Esophagus muscularis mucosa (tissue), 4 donors: ENCODE data around the gene ABCC5.

Experiments used
- EP300 ChIP-seq: sonication (generic); formaldehyde crosslinking; IDR thresholded peaks from one replicate; pipeline ENCODE4 v1.6.1; 2017; ENCODE audit warnings: antibody characterized with exemption
- POLR2A ChIP-seq: fragments of 450-650 bp; IDR thresholded peaks from one replicate; pipeline ENCODE4 v1.6.1; 2017; ENCODE audit warnings: antibody characterized with exemption, moderate library complexity, mild to moderate bottlenecking, low read depth
- POLR2AphosphoS5 ChIP-seq, 2 donors: sonication (generic); formaldehyde crosslinking; IDR thresholded peaks; one replicate each; pipeline ENCODE4 v1.6.1; 2017; ENCODE audit warnings: antibody characterized with exemption in 2 of 2
- TF ChIP-seq, protein P1 (sequence below), 3 experiments: fragments of 200-600 bp in 2 of 3; fragments of 450-650 bp in 1 of 3; sonication (generic) in 2 of 3; IDR thresholded peaks; one replicate each; pipeline ENCODE4 v1.5.1; 2017 to 2019; ENCODE audit warnings: antibody characterized with exemption in 3 of 3, mild to moderate bottlenecking in 2 of 3, moderate library complexity in 1 of 3

DNA sequence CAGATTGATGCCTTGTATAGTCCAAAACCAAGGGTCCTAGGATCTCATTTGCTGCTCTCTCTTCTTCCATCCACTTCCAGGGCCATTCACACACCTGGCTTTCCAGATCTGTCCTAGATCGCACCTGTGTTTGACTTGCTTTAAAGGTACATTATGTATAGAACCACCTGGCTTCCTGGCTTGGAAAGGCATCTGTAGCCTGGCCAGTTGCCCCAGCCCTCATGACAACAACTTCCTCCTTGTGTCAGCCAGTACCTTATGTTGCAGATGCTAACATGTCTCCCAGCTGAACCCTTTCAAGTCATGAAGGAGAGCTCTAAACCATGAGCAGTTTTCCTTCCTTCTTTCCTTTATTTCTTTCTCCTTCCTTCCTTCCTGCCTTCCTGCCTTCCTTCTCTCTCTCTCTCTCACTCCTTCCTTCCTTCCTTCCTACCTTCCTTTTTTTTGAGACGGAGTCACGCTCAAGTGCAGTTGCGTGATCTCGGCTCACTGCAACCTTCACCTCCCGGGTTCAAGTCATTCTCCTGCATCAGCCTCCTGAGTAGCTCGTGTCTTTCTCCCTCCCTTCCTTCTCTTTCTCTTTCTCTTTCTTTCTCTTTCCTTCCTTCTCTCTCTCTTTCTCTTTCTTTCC, 32.6 kb upstream of the ABCC5 start:
- no peak for TF ChIP-seq EP300
- TF ChIP-seq, protein P1, sequence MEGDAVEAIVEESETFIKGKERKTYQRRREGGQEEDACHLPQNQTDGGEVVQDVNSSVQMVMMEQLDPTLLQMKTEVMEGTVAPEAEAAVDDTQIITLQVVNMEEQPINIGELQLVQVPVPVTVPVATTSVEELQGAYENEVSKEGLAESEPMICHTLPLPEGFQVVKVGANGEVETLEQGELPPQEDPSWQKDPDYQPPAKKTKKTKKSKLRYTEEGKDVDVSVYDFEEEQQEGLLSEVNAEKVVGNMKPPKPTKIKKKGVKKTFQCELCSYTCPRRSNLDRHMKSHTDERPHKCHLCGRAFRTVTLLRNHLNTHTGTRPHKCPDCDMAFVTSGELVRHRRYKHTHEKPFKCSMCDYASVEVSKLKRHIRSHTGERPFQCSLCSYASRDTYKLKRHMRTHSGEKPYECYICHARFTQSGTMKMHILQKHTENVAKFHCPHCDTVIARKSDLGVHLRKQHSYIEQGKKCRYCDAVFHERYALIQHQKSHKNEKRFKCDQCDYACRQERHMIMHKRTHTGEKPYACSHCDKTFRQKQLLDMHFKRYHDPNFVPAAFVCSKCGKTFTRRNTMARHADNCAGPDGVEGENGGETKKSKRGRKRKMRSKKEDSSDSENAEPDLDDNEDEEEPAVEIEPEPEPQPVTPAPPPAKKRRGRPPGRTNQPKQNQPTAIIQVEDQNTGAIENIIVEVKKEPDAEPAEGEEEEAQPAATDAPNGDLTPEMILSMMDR (IDR thresholded peaks at IDR 0.05) = no peak
- no peak for TF ChIP-seq POLR2A
- TF ChIP-seq POLR2AphosphoS5 (IDR thresholded peaks at IDR 0.05) = no peak
